NCI-H2227 treated with DMSO at 0.1 percent for 48 hours (cell line): ENCODE data around the gene GOT2.
A peak's percentile ranks its signal among the peaks of the same experiment; 100 is the strongest.
"Not testable (repeated sequence)": the region's sequence is repeated elsewhere in the genome, so short reads cannot be mapped to it uniquely, and the experiment has no call there.

Source experiments
- DNase-seq: peaks from one replicate; lab custom pipeline; 2025; lab: John Stamatoyannopoulos, UW

Gene GOT2

DNA sequence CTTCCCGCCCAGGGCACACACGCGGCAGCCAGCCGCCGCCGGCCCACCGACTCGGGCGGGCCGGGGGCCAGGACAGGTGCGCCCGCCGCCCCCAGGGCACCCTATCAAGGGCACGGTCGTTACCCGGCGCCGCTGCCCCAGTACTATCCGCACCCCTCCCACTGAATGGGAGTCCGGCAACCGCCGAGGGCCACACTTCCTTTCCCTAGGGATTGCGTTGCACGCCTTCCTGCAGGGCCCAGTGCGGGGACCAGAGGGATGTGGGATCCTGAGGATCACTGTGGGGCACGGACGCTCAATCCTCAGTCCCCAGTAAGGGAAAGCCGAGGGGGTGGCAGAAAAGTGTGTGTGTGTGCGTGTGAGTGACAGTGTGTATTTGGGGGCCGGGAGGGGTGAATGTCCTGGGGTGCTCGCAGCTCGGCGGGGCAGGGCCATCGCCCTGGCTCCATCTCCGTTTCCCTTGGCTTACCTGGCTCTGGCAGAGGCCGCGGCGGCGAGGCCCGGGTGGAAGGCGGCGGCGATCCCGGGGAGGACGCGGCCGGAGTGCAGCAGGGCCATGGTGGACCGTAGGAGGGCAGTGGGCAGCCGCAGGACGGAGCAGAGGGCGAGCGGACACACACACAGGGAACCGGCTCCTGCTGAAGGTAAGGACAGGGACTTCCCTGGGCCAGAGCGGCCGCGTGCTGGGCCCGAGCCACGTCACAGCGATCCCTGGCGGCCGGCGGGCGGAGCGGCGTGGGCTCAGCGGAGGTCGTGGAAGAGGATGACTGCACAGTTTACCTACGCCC, at the start of gene GOT2:
Gene GOT2 (minus strand): TSS at position 646 of the 788 bp plus-strand sequence. CDS start 88 bp downstream, at position 558.
- peak; percentile 74 for DNase-seq

DNA sequence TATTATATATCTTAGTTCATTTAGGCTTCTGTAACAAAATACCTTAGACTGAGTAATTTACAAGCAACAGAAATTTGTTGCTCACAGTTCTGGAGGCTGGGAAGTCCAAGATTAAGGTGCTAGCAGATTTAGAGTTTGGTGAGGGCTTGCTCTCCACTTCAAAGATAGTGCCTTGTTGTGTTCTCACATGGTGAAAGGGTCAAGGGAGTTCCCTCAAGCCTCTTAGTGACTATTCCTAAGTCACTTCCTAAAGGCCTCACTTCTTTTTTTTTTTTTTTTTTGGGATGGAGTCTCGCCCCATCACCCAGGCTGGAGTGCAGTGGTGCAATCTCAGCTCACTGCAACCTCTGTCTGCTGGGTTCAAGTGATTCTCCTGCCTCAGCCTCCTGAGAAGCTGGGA, 45.2 kb upstream of the GOT2 start:
- DNase-seq, result not testable (repeated sequence)

GRCh38 chr16:58773870-58774269, 39.8 kb upstream of the GOT2 start:
- DNase-seq, result no peak

GRCh38 chr16:58768145-58768544, 34.0 kb upstream of the GOT2 start:
- DNase-seq, result no peak

GRCh38 chr16:58767581-58767980, 33.5 kb upstream of the GOT2 start:
- no peak for DNase-seq

GRCh38 chr16:58756650-58757332, 22.7 kb upstream of the GOT2 start:
- DNase-seq, result no peak

DNA sequence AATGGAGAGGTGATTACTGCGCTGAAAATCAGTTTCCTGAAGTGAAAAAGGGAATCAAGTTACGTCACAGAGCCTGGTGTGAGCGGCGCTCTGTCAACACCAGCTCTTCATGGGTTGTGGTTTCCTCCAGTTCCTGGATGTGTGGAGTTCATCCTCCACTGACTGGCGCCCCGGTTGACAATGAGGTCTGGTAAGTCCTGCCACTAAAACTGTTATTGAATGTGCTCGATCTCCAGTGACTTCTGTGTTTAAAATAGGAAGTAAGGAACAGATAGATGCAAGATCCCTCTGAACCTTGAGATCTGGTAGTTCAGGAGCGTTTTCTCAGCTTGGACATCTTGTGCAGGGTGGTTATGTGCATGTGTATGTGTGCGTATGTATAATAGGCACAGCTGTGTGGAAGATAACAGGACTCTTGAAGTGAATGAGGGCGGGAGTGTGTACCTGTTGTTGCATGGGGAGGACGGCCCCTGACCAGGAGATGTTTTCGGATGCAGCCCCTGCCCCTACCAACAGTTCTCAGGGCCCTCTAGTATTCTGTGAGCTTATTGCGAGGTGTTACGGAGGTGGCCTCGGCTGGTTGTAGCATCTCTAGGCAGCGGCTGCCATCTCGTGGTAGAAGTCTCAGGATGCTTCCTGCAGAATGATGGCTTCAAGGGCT, 22.0 kb upstream of the GOT2 start:
- peak; percentile 47 for DNase-seq

GRCh38 chr16:58753711-58754134, 19.6 kb upstream of the GOT2 start:
- DNase-seq, result no peak

- no peak for DNase-seq
Observed at GRCh38 chr16:58744497-58744896, 10.4 kb upstream of the GOT2 start.

DNA sequence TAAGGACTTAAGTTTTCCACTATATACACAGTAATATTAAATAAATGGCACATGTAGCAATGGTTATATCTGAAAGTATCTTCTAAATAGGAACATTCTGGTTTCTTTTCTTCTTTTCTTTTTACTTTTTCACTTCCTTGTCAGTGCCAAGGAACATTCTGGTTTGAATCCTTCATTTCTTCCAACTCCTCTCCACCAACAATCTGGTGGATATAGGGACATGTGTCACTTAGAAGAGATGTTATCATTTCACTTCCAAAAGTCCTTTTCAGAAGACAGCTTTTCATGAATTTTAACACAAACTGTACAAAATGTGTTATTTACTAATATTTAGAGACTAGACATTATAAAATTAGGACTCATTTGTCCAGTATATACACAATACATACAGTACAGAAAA, 7.9 kb upstream of the GOT2 start:
- no peak for DNase-seq

DNA sequence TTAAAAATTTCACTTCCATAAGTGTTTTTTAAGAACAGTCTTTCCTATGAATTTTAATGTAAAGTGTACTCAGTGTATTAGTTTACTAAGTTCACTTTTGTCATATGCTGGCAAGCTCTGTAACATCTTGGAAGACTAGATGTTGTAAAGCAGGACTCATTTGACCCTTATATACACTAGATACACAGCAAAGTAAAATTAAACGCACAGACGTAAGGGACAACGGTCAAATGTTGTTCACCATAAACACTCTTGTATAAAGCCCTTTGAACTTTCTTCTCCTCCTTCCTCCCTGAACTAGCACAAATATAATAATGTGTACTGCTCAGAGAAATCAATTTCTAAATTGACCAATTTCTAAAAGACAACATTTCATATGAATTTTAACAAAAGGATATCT, 7.0 kb upstream of the GOT2 start:
- no peak for DNase-seq

- DNase-seq, result no peak
Observed at GRCh38 chr16:58738672-58739296, 4.7 kb upstream of the GOT2 start.

GRCh38 chr16:58736341-58736740, 2.2 kb upstream of the GOT2 start:
- not testable (repeated sequence) for DNase-seq

- DNase-seq, result no peak
Observed at GRCh38 chr16:58734459-58734787, 307 bp upstream of the GOT2 start.

DNA sequence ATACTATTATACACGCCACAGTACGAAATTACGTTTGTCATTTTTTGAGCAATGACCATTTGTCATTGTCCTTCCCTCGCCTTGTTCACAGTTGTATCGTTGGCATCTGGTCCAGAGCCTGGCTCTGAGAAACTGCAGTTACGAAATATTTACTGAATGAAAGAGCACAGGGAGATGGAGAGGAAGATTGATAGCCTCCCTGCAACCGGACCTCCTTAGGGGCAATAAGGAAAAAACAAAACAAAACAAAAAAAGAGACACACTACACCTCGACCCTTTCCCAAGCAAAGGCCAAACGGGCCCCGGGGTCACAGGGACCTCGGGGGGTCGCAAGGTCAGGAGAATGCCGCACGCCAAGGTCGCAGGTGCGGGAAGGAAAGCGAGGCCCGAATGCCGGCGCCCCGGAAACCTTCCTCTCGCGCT, 857 bp downstream of the GOT2 start:
- DNase-seq, result no peak

DNA sequence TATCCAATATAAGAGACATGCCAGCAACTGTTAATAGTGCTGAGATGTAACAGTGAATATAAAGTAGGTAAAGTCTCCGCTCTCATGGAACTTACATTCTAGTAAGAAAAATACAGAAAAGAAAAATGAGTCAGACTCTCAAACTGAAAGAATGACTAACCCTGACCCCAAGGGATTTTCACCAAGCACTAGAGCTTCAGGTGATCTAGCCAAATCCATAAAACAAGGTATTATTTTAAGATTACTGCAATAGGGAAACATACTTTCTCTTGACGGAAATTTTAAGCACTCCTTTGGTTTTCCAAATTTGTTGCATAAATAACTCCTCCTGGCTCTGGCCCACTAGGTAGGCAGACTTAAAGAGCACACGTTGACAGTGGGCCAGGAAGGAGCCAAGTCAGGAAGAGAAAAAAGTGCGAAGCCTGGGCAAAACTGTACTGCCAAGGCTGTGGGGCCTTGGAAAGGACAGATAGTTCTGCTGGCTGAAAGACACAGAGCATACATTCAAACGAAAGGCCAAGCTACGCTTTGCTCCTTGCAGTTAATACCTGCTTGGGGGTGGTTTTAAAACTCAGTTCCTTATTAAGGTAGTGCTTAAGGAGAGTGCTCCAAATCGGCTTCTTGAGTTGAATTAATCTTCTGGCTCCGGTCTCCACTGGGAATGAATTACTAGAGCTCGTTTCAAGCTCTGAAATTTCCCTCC, 1.4 kb downstream of the GOT2 start:
- DNase-seq, result no peak

DNA sequence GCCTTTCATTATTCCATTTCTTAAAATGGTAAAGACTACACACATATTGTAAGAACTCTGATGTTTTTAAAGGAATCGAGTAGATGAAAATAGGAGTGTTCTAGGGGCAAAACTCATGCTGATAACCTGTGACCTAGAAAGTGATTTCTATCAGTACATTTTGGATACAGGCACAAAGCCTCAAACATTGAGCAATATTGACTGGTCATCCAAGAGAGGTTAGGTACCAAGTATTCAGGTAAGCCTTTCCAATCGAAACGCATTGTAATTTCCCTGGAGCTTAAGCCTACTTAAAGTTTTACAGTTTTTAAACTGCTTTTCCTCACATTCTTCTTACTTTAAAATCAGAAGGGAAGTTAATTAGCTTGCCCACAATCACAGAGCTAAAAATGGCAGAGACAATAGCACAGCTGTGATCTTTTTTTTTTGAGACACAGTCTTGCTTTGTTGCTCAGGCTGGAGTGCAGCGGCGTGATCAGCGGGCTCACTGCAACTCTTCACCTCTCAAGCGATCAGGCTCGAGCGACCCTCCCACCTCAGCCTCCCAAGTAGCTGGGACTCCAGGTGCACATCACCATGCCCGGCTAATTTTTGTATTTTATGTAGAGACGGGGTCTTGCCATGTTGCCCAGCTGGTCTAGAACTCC, 3.3 kb downstream of the GOT2 start:
- DNase-seq, result no peak

DNA sequence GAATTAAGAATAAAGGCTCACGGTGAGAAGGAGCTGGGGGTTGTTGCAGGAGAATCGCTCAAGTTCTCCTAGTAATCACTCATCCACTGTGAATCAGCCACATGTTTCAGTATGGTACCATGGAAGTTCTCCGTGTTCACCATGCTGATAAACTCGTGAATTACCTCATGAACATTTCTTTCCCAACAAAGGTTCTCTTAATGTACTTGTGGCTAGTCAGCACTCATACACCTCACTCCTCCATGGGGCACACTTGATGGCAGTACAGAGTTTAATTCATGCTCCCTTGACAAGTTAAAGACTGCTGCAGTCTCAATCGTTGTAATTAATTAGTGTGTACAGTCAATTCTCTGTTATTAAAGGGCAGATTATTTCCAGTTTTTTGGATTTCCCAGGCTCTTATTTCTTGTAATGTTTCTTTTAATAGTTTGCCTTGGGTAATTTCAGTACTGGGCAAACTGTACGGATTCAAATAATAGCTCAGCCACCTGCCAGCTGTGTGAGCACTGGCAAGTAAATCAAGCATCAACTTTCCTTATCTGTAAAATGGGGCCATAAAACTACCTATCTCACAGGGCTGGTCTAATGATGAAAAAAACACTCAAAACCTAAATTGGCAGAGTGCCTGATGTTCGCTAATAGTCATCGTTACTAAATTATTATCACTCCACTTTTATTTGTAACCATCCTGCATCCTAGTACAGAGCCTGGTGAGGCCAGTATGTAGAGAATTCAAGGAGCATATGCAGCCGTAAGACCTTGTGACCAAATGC, 6.1 kb downstream of the GOT2 start:
- DNase-seq, result no peak

GRCh38 chr16:58727028-58727781, 6.9 kb downstream of the GOT2 start:
- no peak for DNase-seq

DNA sequence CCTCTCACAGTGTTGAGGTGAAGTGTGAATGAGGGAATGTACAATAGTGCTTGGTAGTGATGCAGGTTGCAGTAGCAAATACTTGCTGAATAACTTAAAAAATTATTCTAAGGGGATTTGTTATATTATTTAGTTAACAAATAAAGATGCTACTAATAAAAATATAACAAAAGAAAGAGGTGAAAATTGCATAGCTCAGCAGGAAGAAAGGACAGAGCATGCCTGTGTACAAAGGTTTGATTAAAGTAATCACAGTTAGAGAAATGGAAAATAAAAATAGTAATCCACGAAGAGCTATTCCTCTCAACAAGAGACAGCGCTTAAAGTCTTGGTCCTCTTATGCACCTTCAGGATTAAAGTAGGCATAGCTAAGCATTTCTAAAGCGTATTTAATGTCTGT, 11.0 kb downstream of the GOT2 start:
- DNase-seq, result no peak
